ENCODE measurements around the gene SPATA21.

The SPATA21 gene

GRCh38 chr1:16451841-16452528 is 14.8 kb upstream of the SPATA21 start:
- no peaks in the 10 kb centered on the region for H3K9me3 ChIP-seq
- no peak overlapping the region for H3K4me3 ChIP-seq
- no peak overlapping the region for H3K27ac ChIP-seq
- H3K4me1 ChIP-seq = no peaks in the 10 kb centered on the region
- no peak for TF ChIP-seq Cebpa-rat (IDR thresholded peaks at IDR 0.05)
- H3K4me2 ChIP-seq = no peak overlapping the region
- no peak overlapping the region for H3K9ac ChIP-seq
- peaks cover 67% of the 10 kb centered on the region for H4K20me1 ChIP-seq
- peaks cover 100% of the 10 kb centered on the region for H3K36me3 ChIP-seq
- H3K27me3 ChIP-seq = no peaks in the 10 kb centered on the region

GRCh38 chr1:16450863-16451481 is 13.7 kb upstream of the SPATA21 start:
- no peak overlapping the region for H3K9ac ChIP-seq
- H3K4me2 ChIP-seq = no peak overlapping the region
- H3K27ac ChIP-seq = no peak overlapping the region
- H3K4me1 ChIP-seq = 0 out of 2 replicates have a peak, but pooled peaks cover 4% of the 10 kb centered on the region
- no peak overlapping the region for H3K4me3 ChIP-seq
- no peaks in the 10 kb centered on the region for H3K27me3 ChIP-seq
- no peak for TF ChIP-seq Cebpa-rat (IDR thresholded peaks at IDR 0.05)
- H3K9me3 ChIP-seq = no peaks in the 10 kb centered on the region
- peaks cover 100% of the 10 kb centered on the region for H3K36me3 ChIP-seq
- H4K20me1 ChIP-seq = peaks cover 69% of the 10 kb centered on the region

DNA sequence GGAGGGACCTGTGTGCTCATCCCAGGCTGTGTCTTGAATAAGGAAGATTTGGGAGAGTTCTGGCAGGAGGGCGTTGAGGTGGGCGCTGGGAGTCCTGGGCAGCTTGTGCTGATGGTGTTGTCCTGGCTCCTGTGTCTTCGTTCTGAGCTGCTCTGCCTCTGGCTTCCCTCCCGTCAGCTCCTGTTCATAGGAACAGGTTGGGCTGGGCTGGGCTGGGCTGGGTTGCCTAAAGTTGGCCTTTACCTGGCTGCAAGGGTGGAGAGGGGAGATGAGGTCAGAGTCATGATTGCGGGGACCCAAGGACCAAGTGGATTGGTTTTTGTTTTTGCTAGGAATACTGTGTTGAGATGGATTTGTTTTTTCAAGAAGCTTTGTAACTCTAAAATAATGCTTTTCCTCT is 12.4 kb upstream of the SPATA21 start:
- H3K4me2 ChIP-seq = no peak overlapping the region

DNA sequence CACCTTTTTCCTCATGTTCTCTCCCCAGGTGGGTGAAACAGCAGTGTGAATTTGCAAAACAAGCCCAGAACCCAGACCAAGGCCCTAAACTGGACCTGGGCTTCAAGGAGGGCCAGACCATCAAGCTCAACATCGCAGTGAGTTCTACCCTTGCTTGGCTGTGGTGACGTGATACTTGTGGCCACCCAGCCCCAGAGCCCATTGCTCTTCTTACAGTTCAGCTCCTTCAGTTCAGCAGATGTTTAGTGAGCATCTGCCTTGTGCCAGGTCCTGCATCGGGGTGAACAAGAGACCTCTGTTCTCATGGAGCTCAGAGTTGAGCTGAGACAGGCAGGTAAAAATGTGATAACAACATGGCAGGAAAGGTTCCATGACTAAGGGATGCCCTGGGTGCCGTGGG is 11.8 kb upstream of the SPATA21 start:
- Histone ChIP-seq H3K4me2 (no peak overlapping the region), H4K20me1 (peaks cover 76% of the 10 kb centered on the region), H3K36me3 (peaks cover 100% of the 10 kb centered on the region), H3K4me3 (no peak overlapping the region), H3K9ac (no peak overlapping the region), H3K9me3 (no peaks in the 10 kb centered on the region), H3K27me3 (no peaks in the 10 kb centered on the region), H3K27ac (no peak overlapping the region), H3K4me1 (0 out of 2 replicates have a peak, but pooled peaks cover 4% of the 10 kb centered on the region)
- TF ChIP-seq Cebpa-rat (IDR thresholded peaks at IDR 0.05) = no peak

More for the DNA sequence above, 12.4 kb upstream of the SPATA21 start:
- Histone ChIP-seq H3K4me1 (0 out of 2 replicates have a peak, but pooled peaks cover 4% of the 10 kb centered on the region), H3K27ac (no peak overlapping the region), H4K20me1 (peaks cover 71% of the 10 kb centered on the region), H3K4me3 (no peak overlapping the region), H3K9me3 (no peaks in the 10 kb centered on the region), H3K36me3 (peaks cover 100% of the 10 kb centered on the region), H3K27me3 (no peaks in the 10 kb centered on the region), H3K9ac (no peak overlapping the region)
- no peak for TF ChIP-seq Cebpa-rat (IDR thresholded peaks at IDR 0.05)

- Histone ChIP-seq H3K4me2 (no peak overlapping the region), H4K20me1 (peaks cover 91% of the 10 kb centered on the region), H3K9me3 (no peaks in the 10 kb centered on the region), H3K4me1 (peaks cover 14% of the 10 kb centered on the region), H3K27ac (no peak overlapping the region), H3K36me3 (peaks cover 100% of the 10 kb centered on the region), H3K9ac (no peak overlapping the region), H3K27me3 (no peaks in the 10 kb centered on the region), H3K4me3 (no peak overlapping the region)
- no peak for TF ChIP-seq Cebpa-rat (IDR thresholded peaks at IDR 0.05)
Observed at GRCh38 chr1:16447641-16448040, 10.4 kb upstream of the SPATA21 start.

GRCh38 chr1:16446116-16446515 is 8.9 kb upstream of the SPATA21 start:
- no peak overlapping the region for H3K27ac ChIP-seq
- H3K4me2 ChIP-seq = no peak overlapping the region
- no peak overlapping the region for H3K4me3 ChIP-seq
- H3K9me3 ChIP-seq = no peaks in the 10 kb centered on the region
- TF ChIP-seq Cebpa-rat (IDR thresholded peaks at IDR 0.05) = no peak
- peaks cover 90% of the 10 kb centered on the region for H3K36me3 ChIP-seq
- H3K9ac ChIP-seq = no peak overlapping the region
- H4K20me1 ChIP-seq = peaks cover 94% of the 10 kb centered on the region
- no peaks in the 10 kb centered on the region for H3K27me3 ChIP-seq
- H3K4me1 ChIP-seq = peaks cover 28% of the 10 kb centered on the region

DNA sequence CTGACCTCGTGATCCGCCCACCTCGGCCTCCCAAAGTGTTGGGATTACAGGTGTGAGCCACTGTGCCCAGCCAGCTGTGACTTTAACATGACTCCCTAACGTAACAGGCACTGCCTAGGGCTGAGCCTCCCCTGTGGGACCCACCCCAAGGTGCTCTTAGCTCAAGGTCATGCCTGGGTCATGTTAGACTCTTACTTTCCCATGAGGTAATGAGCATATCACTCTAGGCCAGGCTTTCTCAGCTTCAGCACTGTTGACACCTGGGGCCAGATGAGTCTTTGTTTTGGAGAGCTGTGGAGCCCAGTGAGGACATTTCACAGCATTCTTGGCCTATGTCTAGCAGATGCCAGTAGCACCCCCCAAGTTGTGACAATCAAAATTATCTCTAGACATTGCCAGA is 7.8 kb upstream of the SPATA21 start:
- H3K4me1 ChIP-seq = peaks cover 31% of the 10 kb centered on the region
- no peak overlapping the region for H3K4me3 ChIP-seq
- H3K27me3 ChIP-seq = no peaks in the 10 kb centered on the region
- TF ChIP-seq Cebpa-rat (IDR thresholded peaks at IDR 0.05) = no peak
- H3K9me3 ChIP-seq = no peaks in the 10 kb centered on the region
- H3K4me2 ChIP-seq = no peak overlapping the region
- H3K9ac ChIP-seq = no peak overlapping the region
- no peak overlapping the region for H3K27ac ChIP-seq
- peaks cover 87% of the 10 kb centered on the region for H4K20me1 ChIP-seq
- peaks cover 80% of the 10 kb centered on the region for H3K36me3 ChIP-seq

DNA sequence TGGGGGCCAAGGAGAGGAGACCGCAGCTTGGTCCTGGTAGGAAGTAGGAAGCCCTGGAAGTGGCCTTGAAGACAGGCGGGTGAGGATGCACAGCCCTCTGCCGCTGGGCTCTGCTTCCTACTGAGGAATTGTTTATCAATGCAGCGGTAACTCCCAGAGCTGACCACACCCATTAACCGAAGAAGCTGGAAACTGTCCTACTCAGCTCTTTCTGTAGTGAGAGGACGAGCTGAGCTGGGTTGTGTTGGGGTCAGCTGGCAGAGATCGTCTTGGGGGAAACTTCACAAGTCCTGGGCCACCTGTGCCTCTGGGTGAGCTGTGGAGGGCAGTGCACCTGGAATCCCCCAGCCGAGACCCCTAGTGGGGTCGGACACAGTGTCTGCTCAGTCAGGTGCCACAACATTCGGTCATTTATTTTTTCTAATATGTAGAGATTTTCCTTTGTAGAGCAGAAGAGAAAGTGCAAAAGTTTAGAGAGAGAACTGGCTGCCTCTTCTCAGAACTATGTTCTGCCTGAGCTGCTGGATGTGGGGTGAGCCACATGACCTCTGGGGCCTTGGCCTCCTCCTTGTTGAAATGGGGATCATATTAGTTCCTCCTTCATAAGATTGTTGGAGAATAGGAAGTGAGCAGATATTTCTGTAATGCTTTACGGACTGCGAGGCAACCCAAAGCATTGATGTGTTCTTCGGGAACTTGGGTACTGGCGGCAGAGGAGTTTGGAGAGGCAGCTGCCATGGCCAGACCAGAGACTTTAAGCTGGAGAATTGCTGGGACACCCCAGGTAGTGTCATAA is 6.9 kb upstream of the SPATA21 start:
- Histone ChIP-seq H3K27me3 (no peaks in the 10 kb centered on the region), H3K9ac (no peak overlapping the region; the same call in 1 of the 2 replicates), H4K20me1 (peaks cover 78% of the 10 kb centered on the region), H3K4me1 (peaks cover 34% of the 10 kb centered on the region), H3K36me3 (peaks cover 71% of the 10 kb centered on the region), H3K4me3 (no peak overlapping the region), H3K9me3 (no peaks in the 10 kb centered on the region), H3K4me2 (no peak overlapping the region; the same call in 1 of the 2 replicates), H3K27ac (no peak overlapping the region)
- TF ChIP-seq Cebpa-rat (IDR thresholded peaks at IDR 0.05) = no peak

DNA sequence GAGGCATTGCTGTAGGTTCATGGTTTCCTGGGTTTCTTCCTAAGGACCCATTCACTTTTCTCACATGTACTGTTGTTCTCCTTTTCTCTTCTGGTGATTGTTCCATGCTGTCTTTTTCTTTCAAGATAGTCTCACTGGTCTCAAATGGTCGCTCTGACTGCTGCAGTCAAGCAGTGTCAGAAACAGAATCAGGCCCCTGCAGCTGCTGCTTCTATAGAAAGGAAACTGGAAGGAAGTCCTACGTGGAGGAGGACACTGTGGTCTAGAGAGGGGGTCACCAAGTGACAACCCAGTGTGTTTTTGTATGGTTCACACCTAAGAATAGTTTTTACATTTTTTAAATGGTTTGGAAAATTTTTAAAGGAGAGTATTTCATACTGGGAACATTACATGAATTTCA is 5.7 kb upstream of the SPATA21 start:
- Histone ChIP-seq H3K4me3 (no peak overlapping the region), H3K36me3 (peaks cover 58% of the 10 kb centered on the region), H3K4me1 (peaks cover 34% of the 10 kb centered on the region), H3K27ac (peak overlapping the region; percentile 43), H3K9ac (peak overlapping the region; percentile 69; the same call in 1 of the 2 replicates), H3K4me2 (peak overlapping the region; percentile 92), H4K20me1 (peaks cover 67% of the 10 kb centered on the region), H3K27me3 (no peaks in the 10 kb centered on the region), H3K9me3 (no peaks in the 10 kb centered on the region)
- TF ChIP-seq Cebpa-rat (IDR thresholded peaks at IDR 0.05) = no peak

GRCh38 chr1:16442265-16442664 is 5.0 kb upstream of the SPATA21 start:
- Histone ChIP-seq H3K9me3 (no peaks in the 10 kb centered on the region), H3K4me2 (peak overlapping the region; percentile 92), H3K4me3 (no peak overlapping the region), H3K9ac (peak overlapping the region; percentile 69; the same call in 1 of the 2 replicates), H3K36me3 (peaks cover 52% of the 10 kb centered on the region), H3K27ac (peak overlapping the region; percentile 43), H4K20me1 (peaks cover 62% of the 10 kb centered on the region), H3K27me3 (no peaks in the 10 kb centered on the region), H3K4me1 (peaks cover 34% of the 10 kb centered on the region)
- TF ChIP-seq Cebpa-rat (IDR thresholded peaks at IDR 0.05) = no peak
